Activated CD8-positive, alpha-beta memory T cell treated with anti-CD3 and anti-CD28 coated beads for 4 hours (primary cell): Measurements from ENCODE around the gene OPRL1.

Source experiments
- DNase-seq, 2 donors: peaks; one replicate each; pipeline ENCODE4 v3.0.0-alpha.2; 2020; ENCODE audit warnings: low read depth in 2 of 2

The OPRL1 gene

DNA sequence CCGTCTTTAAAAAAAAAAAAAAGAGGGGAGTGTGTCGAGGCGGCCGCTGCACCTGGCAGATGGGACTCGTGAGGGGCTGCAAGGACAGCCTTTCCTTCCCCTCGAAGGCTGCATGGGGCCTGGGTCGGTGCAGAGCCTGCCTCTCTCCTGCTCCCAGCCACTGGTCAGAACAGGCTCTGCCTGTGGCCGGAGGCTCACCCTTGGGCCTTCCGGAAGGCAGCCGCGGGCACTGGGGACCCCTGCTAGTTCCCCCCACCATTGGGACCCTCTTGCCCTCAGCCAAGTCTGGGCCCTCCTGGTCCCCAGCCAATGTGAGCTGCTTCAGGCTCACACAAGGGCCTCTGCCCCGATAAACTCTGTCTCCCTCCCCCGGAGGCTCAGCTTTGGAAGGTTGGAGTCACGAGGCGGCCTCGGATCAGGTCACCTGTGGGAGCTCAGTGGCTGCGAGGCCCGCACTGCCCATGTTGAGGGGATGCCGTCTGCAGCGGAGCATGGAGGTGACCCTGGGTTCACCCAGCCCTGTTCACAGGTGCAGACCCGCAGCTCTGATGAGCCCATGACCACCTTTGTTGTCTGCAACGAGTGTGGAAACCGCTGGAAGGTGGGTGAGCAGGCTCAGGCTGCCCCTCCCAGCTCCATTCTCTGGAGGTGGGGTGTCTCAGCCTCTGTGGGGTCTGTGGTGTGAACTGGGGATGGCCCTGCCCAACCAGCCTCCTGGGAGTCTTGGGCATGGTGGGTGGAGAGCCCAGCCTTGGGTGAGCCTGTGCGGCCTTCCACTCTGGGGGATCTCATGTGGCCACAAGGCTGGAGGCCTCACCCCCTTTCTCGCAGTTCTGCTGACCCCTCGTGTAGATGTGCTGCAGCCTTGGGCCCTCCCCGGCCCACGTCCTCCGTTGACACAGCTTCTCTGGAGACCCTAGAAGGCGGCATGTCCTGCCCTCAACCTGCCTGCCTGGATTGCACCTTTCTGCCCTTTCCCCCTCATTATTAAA, 8.2 kb upstream of the OPRL1 start:
- DNase-seq, result no peak

DNA sequence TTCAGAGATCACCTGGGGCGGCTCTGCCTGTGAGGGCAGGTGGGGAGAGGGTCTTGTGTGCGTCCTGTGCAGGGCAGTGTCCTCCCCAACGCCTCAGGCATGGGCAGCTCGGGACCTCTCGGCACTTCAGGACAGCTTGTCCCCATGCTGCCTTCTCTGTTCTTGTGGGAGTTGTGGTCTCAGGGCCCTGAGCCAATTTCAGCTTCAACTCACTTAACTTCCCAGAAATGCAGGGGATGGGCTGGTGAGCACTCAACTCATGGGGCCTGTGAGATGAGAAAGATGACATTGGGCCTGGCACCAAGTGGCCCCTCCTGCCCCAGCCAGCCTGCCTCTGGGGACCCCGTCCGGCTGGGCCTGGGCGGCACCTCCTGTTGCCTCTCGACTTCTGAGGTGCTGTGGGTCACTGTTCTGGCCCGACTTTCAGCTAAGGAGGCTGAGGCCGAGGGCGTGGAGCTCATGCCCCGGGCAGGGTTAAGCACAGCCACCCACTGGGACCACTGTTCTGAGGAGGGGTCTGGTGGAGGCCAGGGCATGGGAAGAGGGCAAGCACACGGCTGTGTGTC, 7.3 kb upstream of the OPRL1 start:
- no peak for DNase-seq

GRCh38 chr20:64073476-64074183, 6.3 kb upstream of the OPRL1 start:
- DNase-seq, result no peak

GRCh38 chr20:64074184-64074789, 5.6 kb upstream of the OPRL1 start:
- no peak for DNase-seq

GRCh38 chr20:64074963-64075362, 4.9 kb upstream of the OPRL1 start:
- no peak for DNase-seq

DNA sequence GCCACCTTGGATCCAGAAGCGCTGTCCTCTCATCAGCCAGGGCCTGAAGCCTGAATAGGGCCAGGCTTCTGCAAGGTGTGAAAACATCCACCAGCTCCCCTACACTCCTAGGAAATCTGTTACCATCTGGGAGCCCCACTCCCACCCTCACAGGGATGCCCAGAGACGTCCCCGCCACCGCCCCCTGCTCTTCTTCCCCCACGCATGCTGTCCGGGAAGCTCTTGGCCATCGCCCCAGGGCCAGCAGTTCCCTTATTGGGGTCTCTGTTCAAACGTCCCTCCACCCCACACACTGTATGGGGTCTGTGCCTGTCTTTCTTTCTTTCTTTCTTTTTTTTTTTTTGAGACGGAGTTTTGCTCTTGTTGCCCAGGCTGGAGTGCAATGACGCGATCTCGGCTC, 4.3 kb upstream of the OPRL1 start:
- no peak for DNase-seq

DNA sequence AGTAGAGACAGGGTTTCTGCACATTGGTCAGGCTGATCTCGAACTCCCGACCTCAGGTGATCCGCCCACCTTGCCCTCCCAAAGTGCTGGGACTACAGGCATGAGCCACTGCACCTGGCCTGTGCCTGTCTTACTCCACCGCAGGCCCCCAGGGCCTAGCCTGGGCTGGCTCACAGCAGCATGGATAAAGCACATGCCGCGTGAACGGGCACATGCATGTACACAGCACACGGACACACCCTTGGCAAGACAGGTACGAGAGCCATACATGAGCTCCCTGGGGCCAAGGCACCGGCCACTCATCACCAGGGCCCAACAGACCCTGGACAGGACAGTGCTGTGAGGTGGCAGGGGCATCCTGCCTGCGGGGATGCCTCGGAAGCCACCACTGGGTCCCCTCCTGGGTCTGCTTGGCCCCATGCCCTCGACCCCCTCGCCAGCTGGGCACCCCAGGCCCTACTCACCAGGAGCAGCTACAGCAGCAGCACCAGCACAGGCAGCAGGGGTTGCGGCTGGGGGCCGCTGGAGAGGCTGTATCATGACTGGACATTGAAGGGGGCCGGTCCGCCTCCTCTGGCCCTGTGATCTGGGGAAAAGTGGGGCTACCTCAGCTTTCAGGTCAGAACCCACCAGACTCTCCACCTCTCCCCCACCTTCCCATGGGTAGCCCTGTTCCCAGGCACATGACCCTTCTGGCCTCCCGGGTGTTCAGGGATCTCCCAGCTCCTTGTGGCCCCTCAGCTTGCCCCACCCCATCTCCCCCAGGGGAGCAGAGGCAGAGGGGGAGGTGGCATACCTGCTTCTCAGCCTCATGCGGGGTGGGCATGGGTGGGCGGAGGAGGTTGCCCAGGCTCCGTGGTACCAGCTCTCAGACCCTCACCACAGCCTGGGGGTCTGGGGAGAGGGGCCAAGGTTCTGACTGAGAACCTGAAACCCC, 3.6 kb upstream of the OPRL1 start:
- DNase-seq, result no peak

DNA sequence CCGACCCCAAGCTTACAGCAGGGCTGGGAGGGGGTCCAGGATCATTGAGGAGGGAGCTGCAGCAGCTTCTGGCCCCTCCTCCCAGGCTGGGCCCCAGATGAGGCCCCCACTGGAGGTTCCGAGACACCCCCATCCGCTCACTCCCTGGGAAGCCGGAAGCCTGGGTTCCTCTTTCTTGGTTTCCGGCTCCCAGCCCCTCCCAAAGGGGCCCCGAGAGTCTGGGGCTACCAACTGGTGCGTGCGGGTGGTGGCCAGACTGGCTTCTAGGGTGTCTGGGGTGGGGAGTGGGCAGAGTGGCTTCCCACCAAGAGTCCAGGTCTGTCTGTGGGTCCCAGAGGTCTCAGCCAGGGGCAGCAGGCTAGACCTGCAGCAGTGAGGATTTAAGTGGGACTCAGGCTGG, 2.8 kb upstream of the OPRL1 start:
- no peak for DNase-seq

- DNase-seq, result no peak
Observed at GRCh38 chr20:64077541-64077875, 2.4 kb upstream of the OPRL1 start.

DNA sequence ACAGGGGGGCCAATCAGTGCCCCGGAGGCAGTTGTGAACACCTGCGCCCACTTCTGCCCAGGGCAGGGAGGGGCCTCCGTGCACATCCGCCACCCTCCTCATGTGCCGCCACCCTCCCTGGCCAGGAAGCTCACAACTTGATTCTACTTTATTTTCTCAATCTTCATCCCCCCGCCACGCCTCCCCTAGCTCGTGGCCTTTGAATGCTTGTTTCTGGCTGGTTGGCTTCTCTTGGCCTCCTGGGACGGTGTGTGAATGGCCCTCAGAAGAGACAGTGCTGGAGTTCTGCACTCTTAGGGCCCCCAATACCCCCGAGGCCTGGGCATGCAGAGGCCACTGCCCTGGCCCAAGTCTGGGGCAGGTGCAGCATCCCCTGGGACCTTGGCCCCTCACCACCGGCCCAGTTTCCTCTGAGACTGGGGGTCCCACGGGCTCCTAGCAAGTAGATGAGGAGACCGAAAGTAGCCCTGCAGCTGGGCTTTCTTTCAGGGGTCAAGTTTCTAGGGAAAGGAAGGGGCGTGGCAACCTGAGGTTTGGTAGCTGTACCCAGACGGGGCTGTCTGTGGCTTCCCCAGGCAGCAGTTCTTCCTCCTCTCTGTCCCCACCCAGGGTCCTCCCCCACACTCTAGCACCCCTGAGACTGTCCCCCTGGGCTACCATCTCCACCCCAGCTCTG, 1.9 kb upstream of the OPRL1 start:
- DNase-seq, result no peak

GRCh38 chr20:64078934-64079272, 979 bp upstream of the OPRL1 start:
- no peak for DNase-seq

DNA sequence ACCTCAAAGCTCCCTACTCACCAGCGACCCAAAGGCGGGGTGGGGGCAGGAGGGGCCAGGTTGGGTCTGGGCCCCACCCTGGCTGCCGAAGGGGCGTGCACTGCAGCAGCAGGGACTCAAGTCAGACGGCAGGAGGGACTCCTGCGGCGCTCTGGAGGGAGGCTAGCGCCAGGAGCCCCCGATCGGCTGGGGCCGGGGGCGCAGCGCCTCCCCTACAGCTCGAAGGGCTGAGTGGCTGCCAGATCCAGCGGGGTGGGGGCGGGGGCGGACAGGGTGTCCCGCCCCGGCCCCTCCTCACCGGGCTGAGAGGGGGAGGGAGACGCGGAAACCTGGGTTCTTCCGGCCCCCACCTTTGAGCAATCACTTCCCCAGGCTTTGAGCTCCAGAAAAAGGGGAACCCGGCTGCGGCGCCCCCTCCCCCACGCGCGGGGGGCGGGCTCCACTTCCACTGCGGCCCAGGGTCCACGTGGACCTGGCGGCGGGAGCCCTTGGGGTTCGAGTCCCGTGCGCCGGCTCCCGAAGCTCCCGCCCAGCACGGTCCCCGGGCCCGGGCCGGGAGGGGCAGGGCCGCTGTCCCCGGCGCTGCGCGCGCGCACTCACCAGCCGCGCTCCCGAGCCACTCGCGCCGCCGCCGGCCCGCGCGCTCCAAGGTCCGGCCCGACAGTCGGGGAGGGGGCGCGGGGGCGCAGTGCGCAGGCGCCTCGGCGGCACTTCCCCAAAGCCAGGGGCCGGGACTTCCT, 439 bp upstream of the OPRL1 start, which contains the start of gene RGS19:
Gene RGS19 (minus strand): TSS at position 246 of the 740 bp plus-strand sequence. CDS start 2,632 bp downstream, outside the sequence.
- DNase-seq, result no peak

GRCh38 chr20:64080813-64081623, 1.1 kb downstream of the OPRL1 start:
- no peak for DNase-seq

DNA sequence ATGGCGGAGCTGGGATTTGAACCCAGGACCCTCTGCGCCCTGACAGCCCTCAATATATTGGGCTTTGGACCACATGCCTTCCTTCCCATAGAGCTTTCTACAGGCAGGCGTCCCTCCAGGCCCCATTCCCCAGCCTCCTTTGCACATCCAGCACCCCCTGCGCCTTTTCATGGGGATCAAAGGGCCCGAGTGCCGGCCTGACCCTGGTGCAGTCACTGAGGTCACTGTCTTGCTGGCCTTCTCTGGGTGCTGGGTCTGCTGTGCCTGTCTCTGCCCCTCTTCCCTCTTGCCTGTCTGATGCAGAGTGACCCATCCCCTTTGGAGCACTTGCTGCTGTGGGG, 1.7 kb downstream of the OPRL1 start:
- no peak for DNase-seq

DNA sequence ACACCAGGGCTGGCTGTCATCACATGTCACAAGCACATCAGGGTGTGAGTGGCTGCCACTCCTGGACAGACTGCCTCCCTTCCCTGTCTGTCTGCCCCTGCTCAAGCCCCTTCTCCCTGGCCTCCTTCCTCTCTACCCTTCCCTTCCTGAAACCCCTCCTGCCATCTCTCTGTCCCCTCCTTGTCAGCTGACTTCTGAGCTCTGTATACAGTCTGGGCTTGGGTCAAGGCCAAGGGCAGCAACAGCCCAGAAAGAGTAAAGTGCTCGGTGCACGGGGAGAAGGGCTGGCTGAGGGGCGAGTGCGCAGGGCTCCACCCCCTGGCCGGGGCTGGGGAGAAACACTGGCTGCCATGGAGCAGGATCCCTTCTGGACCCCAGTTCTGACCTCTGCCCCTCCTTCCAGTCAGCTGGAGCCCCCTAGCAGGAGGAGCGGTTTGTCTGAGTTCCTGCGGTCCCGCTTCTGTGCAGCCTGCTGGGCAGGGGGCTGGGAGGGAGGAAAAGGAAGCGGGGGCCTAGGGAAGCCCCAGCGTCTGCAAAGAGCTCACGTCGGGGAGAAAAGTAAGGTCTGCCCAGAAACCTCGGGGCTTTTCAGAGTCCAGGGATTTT, 2.3 kb downstream of the OPRL1 start:
- DNase-seq, result no peak

DNA sequence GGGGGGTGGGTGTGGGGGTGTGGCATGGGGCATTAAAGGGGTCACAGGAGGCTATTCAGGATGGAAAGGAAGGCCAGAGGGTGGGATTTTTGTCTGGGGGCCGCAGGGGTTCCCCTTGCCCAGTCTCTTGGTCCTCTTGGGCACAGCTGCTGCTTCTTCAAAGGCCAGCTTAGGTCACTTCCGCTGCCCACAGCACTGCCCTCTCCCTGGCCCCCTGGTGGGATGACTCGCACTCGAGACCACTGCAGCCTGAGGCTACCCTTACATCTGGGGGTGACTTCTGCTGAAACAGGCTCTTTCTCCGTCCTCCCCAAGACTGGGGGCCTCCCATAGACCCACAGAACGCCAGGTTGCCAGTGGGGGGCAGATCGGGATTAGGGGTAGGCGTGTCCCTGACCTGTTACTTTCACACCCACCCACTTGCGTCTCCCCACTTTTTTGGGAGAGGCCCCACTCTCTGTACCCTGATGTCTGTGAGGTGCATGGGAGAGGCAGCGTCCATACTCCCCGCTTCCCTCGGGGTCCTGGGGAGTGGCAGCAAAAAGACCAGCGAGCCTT, 3.0 kb downstream of the OPRL1 start:
- no peak for DNase-seq

GRCh38 chr20:64083378-64083803, 3.5 kb downstream of the OPRL1 start:
- no peak for DNase-seq
